ENCODE results near the gene SPACA9.

The SPACA9 gene

GRCh38 chr9:132854832-132855231 is 23.9 kb upstream of the SPACA9 start:
- no peak for TF ChIP-seq GATA3 (IDR thresholded peaks at IDR 0.05; ENCODE audit: low read depth, low read length)
- TF ChIP-seq GATA2 (IDR thresholded peaks at IDR 0.05; ENCODE audit: low read depth, low read length), result no peak

- no peak for TF ChIP-seq GATA2 (IDR thresholded peaks at IDR 0.05; ENCODE audit: low read depth, low read length)
- no peak for TF ChIP-seq GATA3 (IDR thresholded peaks at IDR 0.05; ENCODE audit: low read depth, low read length)
Observed at GRCh38 chr9:132855904-132856303, 22.8 kb upstream of the SPACA9 start.

- TF ChIP-seq GATA3 (IDR thresholded peaks at IDR 0.05; ENCODE audit: low read depth, low read length), result no peak
- TF ChIP-seq GATA2 (IDR thresholded peaks at IDR 0.05; ENCODE audit: low read depth, low read length), result no peak
Observed at GRCh38 chr9:132857031-132857430, 21.7 kb upstream of the SPACA9 start.

- no peak for TF ChIP-seq GATA2 (IDR thresholded peaks at IDR 0.05; ENCODE audit: low read depth, low read length)
Observed at GRCh38 chr9:132857616-132858342, 20.9 kb upstream of the SPACA9 start.

GRCh38 chr9:132858751-132859150 is 19.9 kb upstream of the SPACA9 start:
- TF ChIP-seq GATA3 (IDR thresholded peaks at IDR 0.05; ENCODE audit: low read depth, low read length) (no peak), GATA2 (IDR thresholded peaks at IDR 0.05; ENCODE audit: low read depth, low read length) (no peak)

GRCh38 chr9:132861666-132862065 is 17.0 kb upstream of the SPACA9 start:
- TF ChIP-seq GATA2 (IDR thresholded peaks at IDR 0.05; ENCODE audit: low read depth, low read length), result no peak
- TF ChIP-seq GATA3 (IDR thresholded peaks at IDR 0.05; ENCODE audit: low read depth, low read length), result no peak

GRCh38 chr9:132862533-132862932 is 16.2 kb upstream of the SPACA9 start:
- TF ChIP-seq GATA3 (IDR thresholded peaks at IDR 0.05; ENCODE audit: low read depth, low read length), result no peak
- TF ChIP-seq GATA2 (IDR thresholded peaks at IDR 0.05; ENCODE audit: low read depth, low read length), result no peak

GRCh38 chr9:132863096-132863495 is 15.6 kb upstream of the SPACA9 start:
- no peak for TF ChIP-seq GATA3 (IDR thresholded peaks at IDR 0.05; ENCODE audit: low read depth, low read length)

GRCh38 chr9:132864277-132864676 is 14.4 kb upstream of the SPACA9 start:
- TF ChIP-seq GATA2 (IDR thresholded peaks at IDR 0.05; ENCODE audit: low read depth, low read length) (no peak), GATA3 (IDR thresholded peaks at IDR 0.05; ENCODE audit: low read depth, low read length) (no peak)

GRCh38 chr9:132864691-132865090 is 14.0 kb upstream of the SPACA9 start:
- TF ChIP-seq GATA3 (IDR thresholded peaks at IDR 0.05; ENCODE audit: low read depth, low read length), result no peak
- TF ChIP-seq GATA2 (IDR thresholded peaks at IDR 0.05; ENCODE audit: low read depth, low read length), result no peak

- TF ChIP-seq GATA2 (IDR thresholded peaks at IDR 0.05; ENCODE audit: low read depth, low read length) (no peak), GATA3 (IDR thresholded peaks at IDR 0.05; ENCODE audit: low read depth, low read length) (no peak)
Observed at GRCh38 chr9:132866898-132867297, 11.8 kb upstream of the SPACA9 start.

GRCh38 chr9:132869266-132869665 is 9.4 kb upstream of the SPACA9 start:
- TF ChIP-seq GATA2 (IDR thresholded peaks at IDR 0.05; ENCODE audit: low read depth, low read length) (no peak), GATA3 (IDR thresholded peaks at IDR 0.05; ENCODE audit: low read depth, low read length) (no peak)

GRCh38 chr9:132873403-132873802 is 5.3 kb upstream of the SPACA9 start:
- no peak for TF ChIP-seq GATA2 (IDR thresholded peaks at IDR 0.05; ENCODE audit: low read depth, low read length)
- no peak for TF ChIP-seq GATA3 (IDR thresholded peaks at IDR 0.05; ENCODE audit: low read depth, low read length)

GRCh38 chr9:132875159-132875558 is 3.5 kb upstream of the SPACA9 start:
- no peak for TF ChIP-seq GATA3 (IDR thresholded peaks at IDR 0.05; ENCODE audit: low read depth, low read length)
- no peak for TF ChIP-seq GATA2 (IDR thresholded peaks at IDR 0.05; ENCODE audit: low read depth, low read length)

- TF ChIP-seq GATA3 (IDR thresholded peaks at IDR 0.05; ENCODE audit: low read depth, low read length) (no peak), GATA2 (IDR thresholded peaks at IDR 0.05; ENCODE audit: low read depth, low read length) (no peak)
Observed at GRCh38 chr9:132876849-132877248, 1.8 kb upstream of the SPACA9 start.

- no peak for TF ChIP-seq GATA3 (IDR thresholded peaks at IDR 0.05; ENCODE audit: low read depth, low read length)
- no peak for TF ChIP-seq GATA2 (IDR thresholded peaks at IDR 0.05; ENCODE audit: low read depth, low read length)
Observed at GRCh38 chr9:132877458-132877823, 1.3 kb upstream of the SPACA9 start.
